ENCODE measurements around the gene HOPX.
"Not testable (repeated sequence)": the region's sequence is repeated elsewhere in the genome, so short reads cannot be mapped to it uniquely, and the experiment has no call there.

HOPX gene

DNA sequence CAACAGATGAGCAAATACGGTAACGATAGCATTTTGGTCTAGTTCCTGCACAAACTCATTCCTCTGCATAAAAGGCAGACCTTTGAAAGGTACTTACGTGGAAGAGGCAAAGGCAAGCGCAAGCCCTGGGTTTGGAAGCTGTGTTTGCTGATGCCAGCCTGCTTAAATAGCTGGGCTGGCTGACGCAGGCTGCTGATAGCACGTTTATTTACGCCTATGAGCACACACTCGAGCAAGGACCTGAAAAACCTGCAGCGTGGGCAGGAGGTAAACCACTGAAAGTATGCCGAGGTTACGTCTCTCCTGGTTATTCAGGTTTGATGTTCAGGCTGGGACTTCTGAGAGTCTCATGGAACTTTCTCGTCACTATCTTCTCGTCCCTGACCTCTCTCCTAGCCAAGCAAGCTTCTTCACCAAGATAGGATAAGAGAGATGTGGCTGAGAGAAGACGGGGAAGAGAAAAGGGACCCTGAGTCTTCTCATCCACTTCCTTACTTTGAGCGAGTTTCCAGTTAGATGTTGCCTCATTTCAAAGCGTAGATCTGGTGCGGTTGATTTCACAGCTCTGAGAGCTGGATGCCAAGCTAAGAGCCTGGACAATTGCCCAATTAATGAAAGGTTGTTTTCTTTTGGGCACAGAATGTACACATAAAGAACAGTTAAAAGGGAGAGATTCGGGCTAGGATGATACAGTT is at the start of gene HOPX:
TSS of gene HOPX (minus strand) at position 139 of the 695 bp plus-strand sequence. CDS start 23,480 bp downstream, outside the sequence.
- DNase-seq, result peak; percentile 73

- DNase-seq, result no peak
Measured at GRCh38 chr4:56730097-56730496, 49.0 kb upstream of the HOPX start.

DNA sequence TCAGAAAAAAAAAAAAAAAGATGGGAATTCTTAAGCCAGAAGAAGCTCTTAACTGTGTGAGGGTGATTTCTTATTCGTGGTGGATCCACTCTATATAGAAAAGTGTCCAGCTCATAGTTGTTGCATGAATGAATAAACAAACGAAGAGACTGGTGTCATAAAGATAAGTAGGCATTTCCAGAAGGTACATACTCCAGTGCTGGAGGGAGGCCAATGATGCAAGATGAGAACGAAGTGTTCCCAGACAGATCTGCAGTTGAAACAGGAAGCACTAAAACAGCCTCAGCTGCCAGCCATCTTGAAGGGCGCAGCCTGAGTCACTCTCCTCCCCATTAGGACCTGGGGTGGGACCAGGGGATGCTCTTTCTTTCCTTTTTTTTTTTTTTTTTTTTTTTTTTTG is 47.4 kb upstream of the HOPX start:
- DNase-seq, result peak; percentile 82

DNA sequence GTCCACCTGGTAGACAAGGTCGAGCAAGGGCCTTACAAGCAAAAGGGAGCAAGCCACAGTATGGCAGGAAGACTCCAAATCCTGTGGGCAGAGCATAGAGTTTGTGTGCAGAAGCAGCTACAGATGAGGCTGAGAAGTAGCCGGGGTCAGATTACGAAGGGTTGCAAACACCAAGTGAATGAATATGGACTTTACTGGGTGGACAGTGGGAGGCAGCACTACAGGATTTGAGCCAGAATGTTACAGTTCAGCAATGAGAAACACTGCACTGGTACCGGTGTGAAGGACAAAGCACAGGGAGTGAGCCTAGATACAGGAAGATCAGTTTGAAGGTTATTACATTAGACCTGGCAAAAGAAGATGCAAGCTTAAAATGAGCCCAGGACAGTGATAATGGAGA is 46.1 kb upstream of the HOPX start:
- no peak for DNase-seq

- not testable (repeated sequence) for DNase-seq
Measured at GRCh38 chr4:56726593-56726992, 45.5 kb upstream of the HOPX start.

DNA sequence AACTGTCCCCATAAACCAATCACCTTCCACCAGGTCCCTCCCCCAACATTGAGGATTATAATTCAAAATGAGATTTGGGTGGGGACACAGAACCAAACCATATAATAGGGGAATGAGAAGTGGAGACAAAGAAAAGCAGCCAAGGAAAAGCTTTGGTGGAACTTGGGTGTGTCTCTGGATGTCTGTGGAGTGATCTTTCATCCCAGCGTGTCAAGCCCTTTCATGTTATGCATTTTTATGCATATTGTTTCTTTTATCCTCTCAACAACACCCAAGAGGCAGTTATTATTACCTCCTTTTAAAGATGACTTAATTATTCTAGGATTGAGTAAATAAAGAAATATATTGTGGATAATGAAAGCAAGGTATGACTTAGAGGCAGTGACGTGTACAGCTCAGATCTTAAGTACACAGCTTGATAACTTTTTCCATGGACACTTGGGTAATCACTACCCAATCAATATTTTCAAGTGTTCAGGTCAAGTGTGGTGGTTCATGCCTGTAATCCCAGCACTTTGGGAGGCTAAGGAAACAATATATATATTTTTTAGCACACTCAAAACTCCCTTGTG is 42.6 kb upstream of the HOPX start:
- no peak for DNase-seq

DNA sequence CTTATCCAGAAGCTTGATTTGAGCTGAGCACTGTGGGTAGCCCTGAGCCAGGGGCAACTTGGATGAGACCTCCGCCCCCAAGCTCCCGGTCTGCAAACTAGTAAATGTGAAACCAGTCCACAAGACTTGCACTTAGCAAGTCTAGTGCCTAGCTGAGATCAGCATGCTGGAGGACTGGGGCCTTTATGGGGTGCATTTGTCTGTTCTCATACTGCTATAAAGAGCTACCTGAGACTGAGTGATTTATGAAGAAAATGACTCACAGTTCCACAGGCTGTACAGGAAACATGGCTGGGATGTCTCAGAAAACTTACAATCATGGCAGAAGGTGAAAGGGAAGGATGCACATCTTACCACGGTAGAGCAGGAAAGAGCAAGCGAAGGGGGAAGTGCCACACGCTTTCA is 42.1 kb upstream of the HOPX start:
- DNase-seq, result no peak

DNA sequence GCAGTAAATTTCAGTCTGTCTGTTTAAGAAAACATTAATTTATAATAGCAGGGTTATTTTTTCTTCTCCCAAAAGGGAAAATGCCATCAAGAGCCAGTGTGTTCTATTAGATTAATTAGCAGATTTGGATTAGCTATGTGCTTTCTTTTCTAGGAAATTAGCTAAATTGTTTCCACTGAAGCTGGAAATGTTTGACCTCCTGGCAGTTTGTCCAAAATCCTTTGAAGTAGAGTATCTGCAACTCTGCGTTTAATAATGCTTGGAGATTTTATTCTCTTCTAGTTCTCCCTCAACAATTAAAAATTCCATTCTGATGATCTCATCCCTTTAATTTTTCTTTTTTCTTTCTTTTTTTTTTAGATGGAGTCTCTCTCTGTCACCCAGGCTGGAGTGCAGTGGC is 27.1 kb upstream of the HOPX start:
- DNase-seq, result no peak

DNA sequence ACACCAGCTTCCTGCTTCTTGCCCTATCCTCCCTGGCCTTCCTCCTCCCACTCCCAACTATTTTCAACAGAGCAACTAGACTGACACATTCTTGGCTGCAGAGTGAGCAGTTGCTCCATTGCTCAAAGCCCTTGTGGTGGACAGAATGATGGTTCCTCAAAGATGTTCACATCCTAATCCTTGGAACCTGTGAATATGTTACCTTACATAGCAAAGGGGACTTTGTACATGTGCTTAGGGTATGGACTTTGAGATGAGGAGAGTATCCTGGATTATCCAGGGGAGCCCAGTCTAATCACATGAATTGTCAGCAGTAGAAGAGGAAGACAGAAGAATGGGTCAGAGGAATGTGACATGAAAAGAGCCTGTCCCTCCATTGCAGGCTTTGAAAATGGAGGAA is 24.9 kb upstream of the HOPX start:
- no peak for DNase-seq

DNA sequence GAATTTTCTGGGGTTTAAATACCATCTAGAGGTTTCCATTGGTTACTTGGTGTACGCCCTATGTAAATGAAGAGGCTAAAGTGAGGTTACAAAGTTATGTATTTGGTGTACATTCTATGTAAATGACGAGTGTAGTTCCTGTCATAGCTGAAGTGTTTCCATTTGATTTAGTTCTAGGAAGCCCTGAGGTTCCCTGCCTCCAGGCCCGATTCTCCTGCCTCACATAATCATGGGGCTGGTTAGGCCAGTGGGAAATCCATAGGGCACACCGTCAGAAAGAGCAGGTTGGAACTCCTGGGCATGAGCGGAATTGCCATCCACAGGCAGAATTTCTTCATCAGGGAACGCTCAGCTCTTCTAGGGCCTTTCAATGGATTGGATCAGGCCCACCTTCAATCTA is 24.2 kb upstream of the HOPX start:
- no peak for DNase-seq

DNA sequence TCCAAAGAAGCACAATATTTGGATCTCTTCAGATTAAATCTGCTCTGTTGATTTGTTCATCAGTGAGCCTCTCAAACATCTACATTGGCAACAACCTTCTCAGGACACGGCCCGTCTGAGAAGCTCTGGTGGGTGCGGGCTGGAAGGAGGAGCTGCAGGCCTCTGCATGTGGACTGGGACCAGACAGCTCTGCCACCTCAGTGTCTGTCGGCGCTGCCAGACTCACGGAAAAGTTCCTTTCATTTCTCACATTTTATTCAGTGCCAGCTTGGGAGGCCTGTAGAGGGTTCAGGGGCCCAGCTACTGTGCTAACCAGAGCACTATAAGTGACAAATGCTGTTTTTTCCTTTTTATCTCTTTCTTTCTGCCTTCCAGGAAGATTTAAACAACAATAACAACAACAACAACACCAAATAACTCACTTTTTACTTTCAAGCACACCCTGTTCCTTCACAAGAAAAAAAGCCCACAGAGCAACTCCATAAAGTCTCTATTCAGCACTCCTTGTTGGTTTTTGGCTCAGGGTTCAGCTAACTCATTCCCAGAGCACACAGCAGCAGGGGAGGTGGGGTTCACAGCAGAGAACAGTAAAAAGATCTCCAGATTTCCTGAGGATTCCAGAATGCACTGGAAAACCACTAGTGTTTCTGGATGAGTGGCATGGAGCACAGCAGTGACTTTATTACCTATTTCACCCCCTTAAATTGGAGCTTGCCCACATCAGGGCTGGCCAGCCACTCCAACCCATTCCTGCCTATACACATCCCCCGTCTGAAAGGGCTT is 23.2 kb upstream of the HOPX start:
- DNase-seq, result no peak

GRCh38 chr4:56703378-56703777 is 22.3 kb upstream of the HOPX start:
- no peak for DNase-seq

- no peak for DNase-seq
Measured at GRCh38 chr4:56701644-56702043, 20.5 kb upstream of the HOPX start.

DNA sequence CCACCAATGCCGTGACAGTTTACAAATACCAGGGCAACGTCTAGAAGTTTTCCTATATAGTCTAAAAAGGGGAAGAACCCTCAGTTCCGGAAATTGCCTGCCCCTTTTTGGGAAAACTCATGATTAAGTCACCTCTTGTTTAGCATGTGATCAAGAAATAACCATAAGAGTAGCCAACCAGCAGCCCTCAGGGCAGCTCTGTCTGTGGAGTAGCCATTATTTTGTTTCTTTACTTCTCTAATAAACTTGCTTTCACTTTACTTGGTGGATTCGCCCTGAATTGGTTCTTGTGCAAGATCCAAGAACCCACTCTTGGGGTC is 20.0 kb upstream of the HOPX start:
- peak; percentile 5 for DNase-seq

GRCh38 chr4:56699537-56700105 is 18.5 kb upstream of the HOPX start:
- peak; percentile 8 for DNase-seq

DNA sequence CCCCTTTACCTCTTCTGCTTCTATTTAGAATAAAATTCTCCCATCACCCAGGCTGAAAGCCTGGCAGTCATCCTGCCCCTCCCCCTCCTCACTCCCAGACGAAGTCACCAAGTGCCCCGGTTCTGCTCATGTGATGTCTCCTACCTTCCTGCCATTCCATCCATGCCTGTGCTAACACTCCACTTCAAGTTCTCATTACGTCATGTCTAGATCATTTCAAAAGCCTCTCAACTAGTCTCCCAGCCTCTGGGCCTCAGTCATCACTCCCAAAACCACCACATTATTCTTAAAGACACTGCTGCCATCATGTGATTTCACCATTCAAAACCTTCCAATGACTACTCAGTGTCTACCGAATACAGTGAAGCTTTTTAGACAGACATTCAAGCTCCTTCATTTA is 17.2 kb upstream of the HOPX start:
- no peak for DNase-seq

DNA sequence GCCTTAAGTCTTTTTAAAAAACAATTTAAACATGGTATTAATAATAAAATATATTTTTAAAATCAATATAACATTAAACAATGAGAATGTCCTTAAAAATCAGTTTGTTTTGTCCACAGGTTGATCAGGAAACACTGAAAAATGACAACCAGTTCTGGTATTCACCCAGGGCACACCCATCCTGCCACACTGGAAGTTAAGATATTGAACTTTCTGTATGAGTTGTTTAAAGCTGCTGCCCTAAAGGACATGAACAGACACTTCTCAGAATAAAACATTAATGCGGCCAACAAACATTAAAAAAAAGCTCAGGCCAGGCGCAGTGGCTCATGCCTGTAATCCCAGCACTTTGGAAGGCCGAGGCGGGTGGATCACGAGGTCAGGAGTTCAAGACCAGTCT is 15.0 kb upstream of the HOPX start:
- DNase-seq, result no peak

- not testable (repeated sequence) for DNase-seq
Measured at GRCh38 chr4:56693476-56693875, 12.4 kb upstream of the HOPX start.

- DNase-seq, result no peak
Measured at GRCh38 chr4:56692576-56692975, 11.5 kb upstream of the HOPX start.

- no peak for DNase-seq
Measured at GRCh38 chr4:56691425-56691824, 10.3 kb upstream of the HOPX start.

- DNase-seq, result peak; percentile 42
Measured at GRCh38 chr4:56690393-56690792, 9.3 kb upstream of the HOPX start.

- DNase-seq, result no peak
Measured at GRCh38 chr4:56689201-56689969, 8.3 kb upstream of the HOPX start.

- no peak for DNase-seq
Measured at GRCh38 chr4:56688094-56688647, 7.1 kb upstream of the HOPX start.

Data from hematopoietic multipotent progenitor cell treated with erythropoietin and hydrocortisone succinate and interleukin-3 and kit ligand, for 4 days (in vitro differentiated cells).